Stomach (tissue), 9 donors: ENCODE data around the gene LSM7. TPM values are rescaled to one million over a fixed set of nuclear protein-coding genes. Genes with fewer than 3 reads are reported as not detected.

Experiments used
- DNase-seq, 2 donors: peaks; one replicate each; pipeline versions ENCODE4 v3.0.0 to v3.0.0-alpha.2; 2013 to 2019
- H3K27ac ChIP-seq, 5 donors: fragments of 200-600 bp in 4 of 5; sonication (generic) in 4 of 5; one replicate each; pipeline ENCODE4 v1.5.1; 2013 to 2019; ENCODE audit warnings: mild to moderate bottlenecking in 1 of 5, moderate library complexity in 1 of 5
- H3K27me3 ChIP-seq, 3 donors: fragments of 200-600 bp; sonication (generic); one replicate each; pipeline ENCODE4 v1.5.1; 2017 to 2019; ENCODE audit warnings: mixed run types in 1 of 3
- H3K36me3 ChIP-seq, 4 donors: fragments of 200-600 bp; sonication (generic); 1 replicate in 3 of 4; 2 replicates in 1 of 4; pipeline ENCODE4 v1.5.1; 2016 to 2019
- H3K4me1 ChIP-seq, 4 donors: fragments of 200-600 bp; sonication (generic); one replicate each; pipeline ENCODE4 v1.5.1; 2016 to 2019
- H3K4me3 ChIP-seq, 4 donors: fragments of 200-600 bp; sonication (generic) in 3 of 4; one replicate each; pipeline ENCODE4 v1.5.1; 2016 to 2019; ENCODE audit warnings: mild to moderate bottlenecking in 1 of 4
- H3K9me3 ChIP-seq, 4 donors: fragments of 200-600 bp; sonication (generic); one replicate each; pipeline ENCODE4 v1.5.1; 2016 to 2019
- CTCF ChIP-seq, 7 experiments: fragments of 450-650 bp in 4 of 7; fragments of 200-600 bp in 3 of 7; sonication (generic) in 3 of 7; IDR thresholded peaks; one replicate each; pipeline ENCODE4 v1.5.1; 2016 to 2019; ENCODE audit warnings: antibody characterized with exemption in 7 of 7, control low read depth in 2 of 7, mild to moderate bottlenecking in 1 of 7
- EP300 ChIP-seq: sonication (generic); formaldehyde crosslinking; IDR thresholded peaks from one replicate; pipeline ENCODE4 v1.6.1; 2017; ENCODE audit warnings: antibody characterized with exemption
- POLR2A ChIP-seq, 4 donors: fragments of 450-650 bp; IDR thresholded peaks; one replicate each; pipeline ENCODE4 v1.6.1; 2016; ENCODE audit warnings: antibody characterized with exemption in 4 of 4, control low read depth in 2 of 4, mild to moderate bottlenecking in 1 of 4, moderate library complexity in 1 of 4
- POLR2AphosphoS5 ChIP-seq, 3 donors: sonication (generic); formaldehyde crosslinking; IDR thresholded peaks; one replicate each; pipeline ENCODE4 v1.6.1; 2016; ENCODE audit warnings: antibody characterized with exemption in 3 of 3
- WGBS, 5 donors: extraction: QIAGEN DNeasy Blood & Tissue Kit in 3 of 5; methylation state at CpG; one replicate each; pipeline versions ENCODE4 v1.1.5 to v1.1.7; 2013 to 2018; 5-methylcytosine and 5-hydroxymethylcytosine counted together
- intact Hi-C: fragments of 100-400 bp; cut with DNase I; formaldehyde crosslinking; loops from one replicate; pipeline ENCODE4 v1.15.1; 2023; ENCODE audit warnings: low total_unique reads
- polyA plus RNA-seq, 3 donors: library from polyadenylated mRNA; stranded (reverse); fragments of 200-250 nt; gene quantifications; one replicate each; pipeline ENCODE4 v1.2.3, GENCODE V29; 2013
- total RNA-seq, 5 donors: library from RNA; depleted of rRNA; stranded (reverse); fragments of >200 nt; gene quantifications; one replicate each; pipeline versions ENCODE4 v1.1.0 to v1.2.3, GENCODE V29; 2014 to 2016
- donor health status: healthy with polysubstance abuse.
- donor health status: Bipolar disorder and iron deficiency.
- donor health status: healthy.

The LSM7 gene
- total and polyA plus RNA-seq, 8 donors = 9.8 to 332 (median 87.5) TPM

GRCh38 chr19:2277138-2277537, 51.2 kb downstream of the LSM7 start:
- H3K9me3 ChIP-seq = no peaks in the 10 kb centered on the region
- H3K27ac ChIP-seq = no peak overlapping the region
- no peak for DNase-seq
- peaks cover 0 to 7% (median 7%) of the 10 kb centered on the region in 3 donors for H3K27me3 ChIP-seq
- WGBS, 5 donors = 78 to 83% (median 79%) methylated on average over 6 to 9 of the region's 9 CpGs
- peaks cover 41 to 78% (median 51%) of the 10 kb centered on the region in 4 donors for H3K4me1 ChIP-seq
- peaks cover 7 to 30% (median 27%) of the 10 kb centered on the region in 4 donors for H3K36me3 ChIP-seq
- TF ChIP-seq CTCF (IDR thresholded peaks at IDR 0.05) (no peak), POLR2AphosphoS5 (IDR thresholded peaks at IDR 0.05) (no peak), EP300 (no peak), POLR2A (IDR thresholded peaks at IDR 0.05) (no peak)
- no peak overlapping the region for H3K4me3 ChIP-seq
- intact Hi-C loops = no loop called here

- H3K4me3 ChIP-seq = peak overlapping the region in 1 of 4 donors; percentile 32
- peaks cover 13 to 36% (median 33%) of the 10 kb centered on the region in 4 donors for H3K36me3 ChIP-seq
- TF ChIP-seq POLR2A (IDR thresholded peaks at IDR 0.05) (no peak), CTCF (IDR thresholded peaks at IDR 0.05) (no peak), EP300 (no peak), POLR2AphosphoS5 (IDR thresholded peaks at IDR 0.05) (no peak)
- no peak for DNase-seq
- no peaks in the 10 kb centered on the region for H3K9me3 ChIP-seq
- 82 to 94% (median 87%) methylated on average over 19 to 28 of the region's 28 CpGs for WGBS, 5 donors
- intact Hi-C loops = no loop called here
- H3K4me1 ChIP-seq = peaks cover 43 to 78% (median 51%) of the 10 kb centered on the region in 4 donors
- peak overlapping the region in 4 of 5 donors; percentile 36 to 50 (median 48) for H3K27ac ChIP-seq
- peaks cover 0 to under 1% (median under 1%) of the 10 kb centered on the region in 3 donors for H3K27me3 ChIP-seq
Observed at GRCh38 chr19:2276429-2276986, 51.9 kb downstream of the LSM7 start.

GRCh38 chr19:2275588-2276428, 52.6 kb downstream of the LSM7 start:
- H3K36me3 ChIP-seq = peaks cover 13 to 40% (median 37%) of the 10 kb centered on the region in 4 donors
- 43 to 53% (median 46%) methylated on average over 30 to 74 of the region's 74 CpGs for WGBS, 5 donors
- H3K9me3 ChIP-seq = no peaks in the 10 kb centered on the region
- no peaks in the 10 kb centered on the region for H3K27me3 ChIP-seq
- peaks cover 48 to 81% (median 57%) of the 10 kb centered on the region in 4 donors for H3K4me1 ChIP-seq
- peak in 1 of 2 donors; percentile 63 for DNase-seq
- H3K4me3 ChIP-seq = peak overlapping the region in 2 of 4 donors; percentile 2 to 32
- H3K27ac ChIP-seq = peak overlapping the region; percentile 8 to 56 (median 48)
- TF ChIP-seq CTCF (IDR thresholded peaks at IDR 0.05) (no peak), POLR2AphosphoS5 (IDR thresholded peaks at IDR 0.05) (peak in 1 of 3 donors; percentile 2)
- intact Hi-C loops = no loop called here

- H3K36me3 ChIP-seq = peaks cover 13 to 40% (median 37%) of the 10 kb centered on the region in 4 donors
- peak; percentile 69 to 86 for DNase-seq
- no peaks in the 10 kb centered on the region for H3K9me3 ChIP-seq
- peak overlapping the region in 2 of 4 donors; percentile 2 to 32 for H3K4me3 ChIP-seq
- intact Hi-C loops = loop anchor here (5.0 kb wide), 1 partner anchor 43 kb away; no protein-coding TSS in a partner anchor
- peak overlapping the region in 4 of 5 donors; percentile 36 to 56 (median 48) for H3K27ac ChIP-seq
- H3K4me1 ChIP-seq = peaks cover 48 to 76% (median 58%) of the 10 kb centered on the region in 4 donors
- WGBS, 5 donors = 53 to 70% (median 60%) methylated on average over 8 to 16 of the region's 16 CpGs
- TF ChIP-seq POLR2AphosphoS5 (IDR thresholded peaks at IDR 0.05) = peak in 2 of 3 donors; percentile 8 to 27
- TF ChIP-seq POLR2A (IDR thresholded peaks at IDR 0.05) = no peak
- TF ChIP-seq CTCF (IDR thresholded peaks at IDR 0.05) = peak in 5 of 7 experiments; percentile 30 to 49 (median 33)
- H3K27me3 ChIP-seq = no peaks in the 10 kb centered on the region
Observed at GRCh38 chr19:2274931-2275535, 53.4 kb downstream of the LSM7 start.
